DMS53 treated with DMSO at 0.1 percent for 48 hours (cell line): ENCODE data around the gene HPD.

Experiments used
- DNase-seq: peaks from one replicate; lab custom pipeline; 2025; ENCODE audit not compliant: unreplicated experiment; lab: John Stamatoyannopoulos, UW

HPD gene

DNA sequence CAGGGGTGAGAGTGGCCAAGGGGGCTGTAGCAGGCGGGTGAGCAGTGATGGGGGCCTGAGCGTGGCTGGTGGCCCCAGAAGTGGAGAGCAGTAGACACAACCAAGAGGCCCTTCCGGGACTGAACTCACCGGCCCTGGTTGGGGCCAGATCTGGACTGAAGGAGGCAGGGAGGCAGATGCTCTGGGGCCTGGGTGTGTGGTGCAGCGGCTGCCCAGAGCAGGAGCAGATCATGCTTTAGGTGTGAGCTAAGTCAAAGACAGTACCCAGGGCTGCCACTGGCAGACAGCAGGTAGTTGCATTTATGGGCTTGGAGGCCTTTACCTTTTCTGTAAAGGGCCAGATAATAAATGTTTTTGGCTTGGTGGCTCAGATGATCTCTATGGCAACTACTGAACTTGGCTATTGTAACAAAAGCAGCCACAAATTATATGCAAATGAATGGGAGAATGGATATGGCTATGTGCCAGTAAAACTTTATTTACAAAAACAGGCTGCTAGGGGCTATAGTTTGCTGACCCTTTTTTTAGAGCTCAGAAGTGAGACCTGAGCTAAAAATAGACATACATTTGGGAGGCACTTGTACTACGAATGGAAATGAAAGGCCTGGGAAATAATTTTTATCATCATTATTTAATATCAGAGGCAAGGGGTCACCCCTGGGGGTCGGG, 29.3 kb downstream of the HPD start:
- no peak for DNase-seq

- DNase-seq, result no peak
These were observed 29.8 kb downstream of the HPD start for GRCh38 chr12:121828826-121829225.

DNA sequence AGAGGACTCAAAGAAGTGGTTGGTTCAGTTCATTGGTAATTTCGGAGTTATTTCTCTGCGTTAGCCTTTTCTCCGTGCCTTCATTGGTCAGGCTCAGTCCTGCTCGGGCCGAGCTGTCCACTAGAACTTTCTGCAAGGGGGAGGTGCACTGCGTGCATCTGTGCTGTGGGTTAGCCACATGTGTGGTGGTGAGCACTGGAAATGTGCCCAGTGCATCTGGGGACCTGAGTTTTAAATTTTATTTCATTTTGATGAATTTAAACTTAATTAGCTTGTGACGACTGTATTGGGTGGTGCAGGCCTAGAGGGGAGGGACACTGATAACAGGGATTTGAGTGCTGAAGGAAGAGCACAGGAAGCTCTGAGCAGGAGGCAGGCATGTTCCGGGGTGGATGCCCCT, 30.4 kb downstream of the HPD start:
- DNase-seq, result no peak

DNA sequence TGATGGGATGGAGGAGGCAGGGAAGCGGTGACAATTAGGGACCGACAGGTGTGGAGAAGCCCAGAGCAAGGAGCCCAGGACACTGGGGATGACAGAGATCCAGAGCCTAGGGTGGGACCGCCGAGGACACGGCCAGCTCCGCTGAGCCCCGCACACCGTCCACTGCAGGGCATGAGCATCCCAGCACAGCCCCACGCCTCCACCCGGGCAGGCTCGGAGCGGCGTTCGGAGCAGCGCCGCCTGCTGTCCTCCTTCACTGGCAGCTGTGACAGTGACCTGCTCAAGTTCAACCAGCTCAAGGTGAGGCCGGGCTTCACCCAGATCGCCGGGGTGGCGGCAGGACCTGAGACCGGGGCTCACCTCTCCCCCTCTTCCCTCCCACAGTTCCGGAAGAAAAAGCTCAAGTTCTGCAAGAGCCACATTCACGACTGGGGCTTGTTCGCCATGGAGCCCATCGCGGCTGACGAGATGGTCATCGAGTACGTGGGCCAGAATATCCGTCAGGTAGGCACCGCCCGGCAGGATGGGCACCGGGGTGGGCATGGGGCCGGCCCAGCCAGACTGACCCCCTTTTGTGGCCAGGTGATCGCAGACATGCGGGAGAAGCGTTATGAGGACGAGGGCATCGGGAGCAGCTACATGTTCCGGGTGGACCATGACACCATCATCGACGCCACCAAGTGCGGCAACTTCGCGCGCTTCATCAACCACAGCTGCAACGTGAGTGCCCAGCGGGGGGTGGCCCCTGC, 31.1 kb downstream of the HPD start:
- DNase-seq, result no peak

GRCh38 chr12:121826318-121827150, 32.1 kb downstream of the HPD start:
- DNase-seq, result no peak

GRCh38 chr12:121825041-121825523, 33.6 kb downstream of the HPD start:
- DNase-seq, result no peak

GRCh38 chr12:121823727-121824115, 34.9 kb downstream of the HPD start:
- no peak for DNase-seq

DNA sequence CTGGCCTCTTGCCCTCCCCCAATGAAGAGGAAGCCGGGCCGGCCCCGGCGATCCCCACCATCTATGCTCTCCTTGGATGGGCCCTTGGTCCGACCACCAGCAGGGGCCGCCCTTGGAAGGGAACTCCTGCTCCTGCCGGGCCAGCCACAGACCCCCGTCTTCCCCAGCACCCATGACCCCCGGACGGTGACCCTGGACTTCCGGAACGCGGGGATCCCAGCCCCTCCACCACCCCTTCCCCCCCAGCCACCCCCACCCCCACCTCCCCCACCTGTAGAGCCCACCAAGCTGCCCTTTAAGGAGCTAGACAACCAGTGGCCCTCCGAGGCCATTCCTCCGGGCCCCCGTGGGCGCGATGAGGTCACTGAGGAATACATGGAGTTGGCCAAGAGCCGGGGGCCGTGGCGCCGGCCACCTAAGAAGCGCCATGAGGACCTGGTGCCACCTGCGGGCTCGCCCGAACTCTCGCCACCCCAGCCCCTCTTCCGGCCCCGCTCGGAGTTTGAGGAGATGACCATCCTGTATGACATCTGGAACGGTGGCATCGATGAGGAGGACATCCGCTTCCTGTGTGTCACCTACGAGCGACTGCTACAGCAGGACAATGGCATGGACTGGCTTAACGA, 35.4 kb downstream of the HPD start:
- DNase-seq, result no peak

GRCh38 chr12:121822393-121823100, 36.1 kb downstream of the HPD start:
- DNase-seq, result no peak

DNA sequence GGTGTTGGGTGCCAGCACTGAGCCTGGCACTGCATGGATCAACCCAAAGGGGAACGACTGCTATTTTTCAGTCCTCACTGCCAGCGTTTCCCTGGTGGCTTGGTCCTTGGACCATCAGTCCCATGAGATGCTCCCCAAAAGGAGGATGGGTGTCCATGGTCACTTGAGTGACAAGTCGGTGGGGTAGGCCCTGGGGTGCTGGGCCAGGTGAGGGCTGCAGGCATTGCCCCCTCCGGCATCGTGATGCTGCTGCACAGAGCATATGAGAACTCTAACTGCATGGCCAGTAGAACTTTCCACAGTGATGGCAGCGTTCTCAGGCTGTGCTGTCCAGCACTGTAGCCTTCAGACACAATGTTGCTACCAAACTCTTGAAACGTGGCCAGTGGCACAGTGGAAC, 38.6 kb downstream of the HPD start:
- no peak for DNase-seq

DNA sequence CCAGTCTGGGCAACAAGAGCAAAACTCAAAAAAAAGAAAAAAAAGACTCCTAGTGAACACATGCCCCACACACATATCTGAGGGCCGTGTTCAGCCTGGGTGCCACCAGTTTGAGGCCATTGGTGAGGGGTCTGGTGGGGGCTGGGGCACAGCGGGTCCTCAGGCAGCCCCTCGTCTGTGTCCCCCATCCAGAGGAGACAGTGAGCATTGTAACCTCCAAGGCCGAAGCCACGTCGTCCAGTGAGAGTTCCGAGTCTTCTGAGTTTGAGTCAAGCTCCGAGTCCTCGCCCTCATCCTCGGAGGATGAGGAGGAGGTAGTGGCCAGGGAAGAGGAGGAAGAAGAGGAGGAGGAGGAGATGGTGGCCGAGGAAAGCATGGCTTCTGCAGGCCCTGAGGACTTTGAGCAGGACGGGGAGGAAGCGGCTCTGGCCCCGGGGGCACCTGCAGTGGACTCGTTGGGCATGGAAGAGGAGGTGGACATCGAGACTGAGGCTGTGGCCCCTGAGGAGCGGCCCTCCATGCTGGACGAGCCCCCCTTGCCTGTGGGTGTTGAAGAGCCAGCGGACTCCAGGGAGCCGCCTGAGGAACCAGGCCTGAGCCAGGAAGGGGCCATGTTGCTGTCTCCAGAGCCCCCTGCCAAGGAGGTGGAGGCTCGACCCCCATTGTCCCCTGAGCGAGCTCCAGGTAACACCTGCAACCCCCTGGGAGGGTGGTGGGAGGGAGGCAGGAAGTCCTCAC, 39.3 kb downstream of the HPD start:
- no peak for DNase-seq

- no peak for DNase-seq
These were observed 41.0 kb downstream of the HPD start for GRCh38 chr12:121817648-121818043.

- DNase-seq, result no peak
These were observed 41.6 kb downstream of the HPD start for GRCh38 chr12:121816925-121817647.

GRCh38 chr12:121815263-121815662, 43.4 kb downstream of the HPD start:
- DNase-seq, result no peak

- no peak for DNase-seq
These were observed 44.1 kb downstream of the HPD start for GRCh38 chr12:121814429-121815119.

DNA sequence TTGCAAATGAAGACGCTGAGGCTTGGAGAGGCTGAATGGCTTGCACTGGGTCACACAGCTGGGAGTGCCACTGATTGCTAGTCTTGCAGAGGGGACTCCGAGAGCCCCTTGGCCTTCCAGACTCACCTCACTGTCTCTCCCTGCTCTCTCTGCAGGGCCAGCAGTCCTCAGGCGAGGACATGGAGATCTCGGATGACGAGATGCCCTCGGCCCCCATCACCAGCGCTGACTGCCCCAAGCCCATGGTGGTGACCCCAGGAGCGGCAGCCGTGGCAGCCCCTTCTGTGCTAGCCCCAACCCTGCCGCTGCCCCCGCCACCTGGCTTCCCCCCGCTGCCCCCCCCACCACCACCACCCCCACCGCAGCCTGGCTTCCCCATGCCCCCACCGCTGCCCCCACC, 44.7 kb downstream of the HPD start:
- DNase-seq, result no peak

GRCh38 chr12:121812921-121813896, 45.5 kb downstream of the HPD start:
- no peak for DNase-seq
